Ovary (tissue), 3 donors: Measurements from ENCODE around the gene KCNIP4.

Experiments
- POLR2A ChIP-seq: fragments of 450-650 bp; IDR thresholded peaks from one replicate; pipeline ENCODE4 v1.6.1; 2017; ENCODE audit warnings: antibody characterized with exemption, mild to moderate bottlenecking, moderate library complexity
- TF ChIP-seq, protein P1 (sequence below), 3 donors: fragments of 450-650 bp in 2 of 3; fragments of 200-600 bp in 1 of 3; IDR thresholded peaks; one replicate each; pipeline versions ENCODE4 v1.5.1 to v1.8.0; 2016 to 2022; ENCODE audit warnings: antibody characterized with exemption in 3 of 3, mild to moderate bottlenecking in 1 of 3
- donor health status: DM: no; HTN: no; CAD: no.

DNA sequence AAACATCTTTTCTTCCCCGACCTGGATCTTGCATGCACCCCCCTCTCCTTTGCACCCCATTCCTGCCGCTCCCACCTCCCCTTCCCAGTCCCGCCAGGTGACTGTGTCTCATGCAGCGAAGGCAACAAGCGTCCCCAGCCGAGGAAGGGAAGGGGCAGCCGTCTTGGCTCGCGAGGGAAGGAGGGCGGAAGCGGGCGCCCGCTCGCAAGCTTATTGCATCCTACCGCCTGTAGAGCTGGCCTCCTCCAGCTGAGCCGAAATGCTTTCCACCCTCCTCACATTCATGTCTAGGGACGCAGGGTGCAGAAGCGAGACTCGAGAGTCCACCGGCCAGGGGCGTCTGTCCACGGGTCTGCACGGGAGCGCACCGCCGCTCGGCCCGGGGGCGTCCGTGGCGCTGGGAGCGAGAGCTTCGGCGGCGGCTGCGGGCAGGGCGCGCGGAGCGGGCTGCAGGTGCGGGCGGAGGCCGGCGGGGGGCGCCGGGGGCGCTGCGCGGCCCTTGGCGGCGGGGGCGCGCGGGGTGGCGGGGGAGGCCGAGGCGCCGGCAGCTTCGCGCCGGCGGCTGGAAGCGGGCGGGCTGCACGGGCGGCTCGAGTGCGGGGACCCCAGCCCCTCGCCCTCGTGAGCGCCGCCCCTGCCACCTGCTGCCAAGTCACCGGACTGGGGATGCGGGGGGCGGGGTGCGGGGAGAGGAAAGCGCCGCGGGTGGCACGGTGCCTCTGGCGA is at the start of gene KCNIP4:
- no peak for TF ChIP-seq POLR2A
- TF ChIP-seq, protein P1, sequence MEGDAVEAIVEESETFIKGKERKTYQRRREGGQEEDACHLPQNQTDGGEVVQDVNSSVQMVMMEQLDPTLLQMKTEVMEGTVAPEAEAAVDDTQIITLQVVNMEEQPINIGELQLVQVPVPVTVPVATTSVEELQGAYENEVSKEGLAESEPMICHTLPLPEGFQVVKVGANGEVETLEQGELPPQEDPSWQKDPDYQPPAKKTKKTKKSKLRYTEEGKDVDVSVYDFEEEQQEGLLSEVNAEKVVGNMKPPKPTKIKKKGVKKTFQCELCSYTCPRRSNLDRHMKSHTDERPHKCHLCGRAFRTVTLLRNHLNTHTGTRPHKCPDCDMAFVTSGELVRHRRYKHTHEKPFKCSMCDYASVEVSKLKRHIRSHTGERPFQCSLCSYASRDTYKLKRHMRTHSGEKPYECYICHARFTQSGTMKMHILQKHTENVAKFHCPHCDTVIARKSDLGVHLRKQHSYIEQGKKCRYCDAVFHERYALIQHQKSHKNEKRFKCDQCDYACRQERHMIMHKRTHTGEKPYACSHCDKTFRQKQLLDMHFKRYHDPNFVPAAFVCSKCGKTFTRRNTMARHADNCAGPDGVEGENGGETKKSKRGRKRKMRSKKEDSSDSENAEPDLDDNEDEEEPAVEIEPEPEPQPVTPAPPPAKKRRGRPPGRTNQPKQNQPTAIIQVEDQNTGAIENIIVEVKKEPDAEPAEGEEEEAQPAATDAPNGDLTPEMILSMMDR (IDR thresholded peaks at IDR 0.05): no peak
